Uterus (tissue), 4 donors: ENCODE data around the gene RTKN. TPM values are rescaled to one million over a fixed set of nuclear protein-coding genes. Genes with fewer than 3 reads are reported as not detected.

Experiments used
- DNase-seq, 2 donors: peaks; one replicate each; pipeline ENCODE4 v3.0.0-alpha.2; 2019 to 2020
- H3K27ac ChIP-seq, 2 donors: fragments of 200-600 bp; sonication (generic); 1 replicate in 1 of 2; 2 replicates in 1 of 2; pipeline ENCODE4 v1.5.1; 2016 to 2018
- H3K27me3 ChIP-seq, 2 donors: fragments of 200-600 bp; sonication (generic); one replicate each; pipeline ENCODE4 v1.5.1; 2018 to 2019; ENCODE audit warnings: control low read depth in 1 of 2
- H3K36me3 ChIP-seq, 2 donors: fragments of 200-600 bp; sonication (generic); one replicate each; pipeline ENCODE4 v1.5.1; 2019; ENCODE audit warnings: control low read depth in 1 of 2
- H3K4me1 ChIP-seq, 2 donors: fragments of 200-600 bp; sonication (generic); one replicate each; pipeline ENCODE4 v1.5.1; 2018 to 2019; ENCODE audit warnings: control low read depth in 1 of 2
- H3K4me3 ChIP-seq, 2 donors: fragments of 200-600 bp; sonication (generic); 1 replicate in 1 of 2; 2 replicates in 1 of 2; pipeline ENCODE4 v1.5.1; 2018 to 2019; ENCODE audit warnings: mild to moderate bottlenecking in 1 of 2
- H3K9me3 ChIP-seq, 2 donors: fragments of 200-600 bp; sonication (generic); one replicate each; pipeline ENCODE4 v1.5.1; 2019; ENCODE audit warnings: control low read depth in 1 of 2
- CTCF ChIP-seq, 4 experiments: fragments of 200-600 bp in 2 of 4; fragments of 450-650 bp in 2 of 4; sonication (generic) in 2 of 4; IDR thresholded peaks; one replicate each; pipeline ENCODE4 v1.5.1; 2016 to 2019; ENCODE audit warnings: antibody characterized with exemption in 4 of 4, mild to moderate bottlenecking in 2 of 4, moderate library complexity in 1 of 4
- POLR2A ChIP-seq, 2 donors: fragments of 450-650 bp; IDR thresholded peaks; one replicate each; pipeline ENCODE4 v1.6.1; 2016; ENCODE audit warnings: antibody characterized with exemption in 2 of 2, mild to moderate bottlenecking in 1 of 2, moderate library complexity in 1 of 2
- intact Hi-C: fragments of 100-400 bp; cut with DNase I; formaldehyde crosslinking; loops from one replicate; pipeline ENCODE4 v1.15.1; 2023; ENCODE audit warnings: low total_unique reads
- total RNA-seq, 4 donors: library from RNA; depleted of rRNA in 3 of 4; stranded (reverse); fragments of >200 nt in 3 of 4; gene quantifications; one replicate each; pipeline versions ENCODE4 v1.1.0 to v1.2.4, GENCODE V29; 2014 to 2023
- donor health status: DM: yes; HTN: yes; CAD: no.

RTKN gene
- total RNA-seq, 4 donors from 2014 or later, result 9.8 to 36.3 (median 12.0) TPM

GRCh38 chr2:74439373-74439772, 2.4 kb downstream of the RTKN start:
- H3K36me3 ChIP-seq, result no peaks in the 10 kb centered on the region
- DNase-seq, result no peak
- no peak for TF ChIP-seq CTCF (IDR thresholded peaks at IDR 0.05)
- TF ChIP-seq POLR2A (IDR thresholded peaks at IDR 0.05), result no peak
- peaks cover 0 to 9% of the 10 kb centered on the region in 2 donors for H3K4me1 ChIP-seq
- peaks cover 0 to 5% of the 10 kb centered on the region in 2 donors for H3K27me3 ChIP-seq
- H3K9me3 ChIP-seq, result no peaks in the 10 kb centered on the region
- intact Hi-C loops, result no loop called here
- peak overlapping the region; percentile 39 to 45 for H3K4me3 ChIP-seq
- peak overlapping the region; percentile 73 to 82 for H3K27ac ChIP-seq

- Histone ChIP-seq H3K27me3 (peaks cover 0 to 5% of the 10 kb centered on the region in 2 donors), H3K4me1 (peaks cover 0 to 9% of the 10 kb centered on the region in 2 donors), H3K27ac (no peak overlapping the region), H3K9me3 (no peaks in the 10 kb centered on the region), H3K4me3 (no peak overlapping the region), H3K36me3 (no peaks in the 10 kb centered on the region)
- intact Hi-C loops, result no loop called here
- TF ChIP-seq POLR2A (IDR thresholded peaks at IDR 0.05), result no peak
- no peak for TF ChIP-seq CTCF (IDR thresholded peaks at IDR 0.05)
- DNase-seq, result no peak
Measured at GRCh38 chr2:74438248-74438647, 3.5 kb downstream of the RTKN start.

GRCh38 chr2:74436848-74437695, 4.7 kb downstream of the RTKN start:
- H3K4me1 ChIP-seq, result peaks cover 0 to 9% of the 10 kb centered on the region in 2 donors

GRCh38 chr2:74436111-74436805, 5.5 kb downstream of the RTKN start:
- H3K36me3 ChIP-seq, result no peaks in the 10 kb centered on the region
- no peak for DNase-seq
- H3K27ac ChIP-seq, result no peak overlapping the region
- H3K9me3 ChIP-seq, result no peaks in the 10 kb centered on the region
- intact Hi-C loops, result no loop called here
- no peaks in the 10 kb centered on the region for H3K27me3 ChIP-seq
- TF ChIP-seq CTCF (IDR thresholded peaks at IDR 0.05) (no peak), POLR2A (IDR thresholded peaks at IDR 0.05) (no peak)
- H3K4me3 ChIP-seq, result no peak overlapping the region
- H3K4me1 ChIP-seq, result peaks cover 0 to 9% of the 10 kb centered on the region in 2 donors

More at GRCh38 chr2:74436848-74437695, 4.7 kb downstream of the RTKN start:
- DNase-seq, result no peak
- H3K27ac ChIP-seq, result no peak overlapping the region
- H3K27me3 ChIP-seq, result peaks cover 0 to 5% of the 10 kb centered on the region in 2 donors
- H3K9me3 ChIP-seq, result no peaks in the 10 kb centered on the region
- H3K4me3 ChIP-seq, result no peak overlapping the region
- no peak for TF ChIP-seq POLR2A (IDR thresholded peaks at IDR 0.05)
- TF ChIP-seq CTCF (IDR thresholded peaks at IDR 0.05), result no peak
- H3K36me3 ChIP-seq, result no peaks in the 10 kb centered on the region
- intact Hi-C loops, result no loop called here

GRCh38 chr2:74430502-74430901, 11.2 kb downstream of the RTKN start:
- intact Hi-C loops, result no loop called here
- no peak overlapping the region for H3K27ac ChIP-seq

More at GRCh38 chr2:74430502-74430901, 11.2 kb downstream of the RTKN start:
- H3K4me3 ChIP-seq, result no peak overlapping the region
- H3K27me3 ChIP-seq, result no peaks in the 10 kb centered on the region
- H3K36me3 ChIP-seq, result no peaks in the 10 kb centered on the region
- TF ChIP-seq POLR2A (IDR thresholded peaks at IDR 0.05), result no peak
- TF ChIP-seq CTCF (IDR thresholded peaks at IDR 0.05), result no peak
- DNase-seq, result no peak
- no peaks in the 10 kb centered on the region for H3K9me3 ChIP-seq
- no peaks in the 10 kb centered on the region for H3K4me1 ChIP-seq
